Loucy (cell line): ENCODE data around the gene MYO1D.

ENCODE experiments used
- H2AFZ ChIP-seq: fragments of 200-600 bp; sonication (generic); 2 replicates; pipeline ENCODE4 v1.6.0; 2016; ENCODE audit warnings: antibody characterized with exemption, mild to moderate bottlenecking, low read length, moderate library complexity
- H3F3A ChIP-seq: fragments of 200-600 bp; 2 replicates; pipeline ENCODE4 v1.6.0; 2016; ENCODE audit warnings: antibody characterized with exemption, low read depth, mild to moderate bottlenecking
- H3K27me3 ChIP-seq: fragments of 200-600 bp; sonication (generic); 2 replicates; pipeline ENCODE4 v1.6.1; 2014; ENCODE audit warnings: low read length, mild to moderate bottlenecking; ENCODE audit not compliant: insufficient read depth, poor library complexity, severe bottlenecking
- H3K36me3 ChIP-seq: fragments of 200-600 bp; sonication (generic); 2 replicates; pipeline ENCODE4 v1.6.1; 2016; ENCODE audit warnings: low read length; ENCODE audit not compliant: insufficient read depth
- H3K4me1 ChIP-seq: fragments of 200-600 bp; sonication (generic); 2 replicates; pipeline ENCODE4 v1.5.1; 2014; ENCODE audit warnings: low read length, mild to moderate bottlenecking; ENCODE audit not compliant: insufficient read depth, poor library complexity, severe bottlenecking
- H3K4me2 ChIP-seq: fragments of 200-600 bp; sonication (generic); 2 replicates; pipeline ENCODE4 v1.6.0; 2014; ENCODE audit warnings: antibody characterized with exemption, low read length, low read depth, mild to moderate bottlenecking; ENCODE audit not compliant: poor library complexity, severe bottlenecking
- H3K4me3 ChIP-seq: fragments of 200-600 bp; sonication (generic); 2 replicates; pipeline ENCODE4 v1.5.1; 2014; ENCODE audit warnings: low read length, mild to moderate bottlenecking, mixed read lengths; ENCODE audit not compliant: poor library complexity, severe bottlenecking
- H3K79me2 ChIP-seq: fragments of 200-600 bp; sonication (generic); 2 replicates; pipeline ENCODE4 v1.6.1; 2014; ENCODE audit warnings: low read length; ENCODE audit not compliant: insufficient read depth
- H3K9ac ChIP-seq: fragments of 200-600 bp; sonication (generic); 2 replicates; pipeline ENCODE4 v1.6.0; 2014; ENCODE audit warnings: mild to moderate bottlenecking, low read depth, low read length, moderate library complexity; ENCODE audit not compliant: poor library complexity, severe bottlenecking
- H3K9me2 ChIP-seq: fragments of 200-600 bp; sonication (generic); replicated peaks from 2 replicates; pipeline ENCODE4 v1.6.1; 2016; ENCODE audit warnings: low read depth, low read length, mixed read lengths
- H3K9me3 ChIP-seq: fragments of 200-600 bp; sonication (generic); 2 replicates; pipeline ENCODE4 v1.6.1; 2014; ENCODE audit warnings: mild to moderate bottlenecking, antibody characterized with exemption, low read length, low read depth; ENCODE audit not compliant: insufficient read depth
- H4K20me1 ChIP-seq: fragments of 200-600 bp; sonication (generic); 2 replicates; pipeline ENCODE4 v1.6.0; 2014; ENCODE audit warnings: antibody characterized with exemption, low read length, mild to moderate bottlenecking; ENCODE audit not compliant: insufficient read depth, poor library complexity, severe bottlenecking
- EZH2phosphoT487 ChIP-seq: fragments of 200-600 bp; IDR thresholded peaks from 2 replicates; pipeline ENCODE4 v1.6.1; 2018; ENCODE audit warnings: antibody characterized with exemption, mild to moderate bottlenecking, moderate library complexity, borderline replicate concordance
- TF ChIP-seq, protein P1 (sequence below): fragments of 200-600 bp; sonication (generic); conservative IDR thresholded peaks from 2 replicates; pipeline ENCODE4 v1.5.1; 2014; ENCODE audit warnings: mild to moderate bottlenecking, antibody characterized with exemption, low read length

MYO1D gene

GRCh38 chr17:32494621-32495358 lies 382.1 kb downstream of the MYO1D start:
- Histone ChIP-seq H3K4me2 (no peak overlapping the region), H3K9ac (no peak overlapping the region)

DNA sequence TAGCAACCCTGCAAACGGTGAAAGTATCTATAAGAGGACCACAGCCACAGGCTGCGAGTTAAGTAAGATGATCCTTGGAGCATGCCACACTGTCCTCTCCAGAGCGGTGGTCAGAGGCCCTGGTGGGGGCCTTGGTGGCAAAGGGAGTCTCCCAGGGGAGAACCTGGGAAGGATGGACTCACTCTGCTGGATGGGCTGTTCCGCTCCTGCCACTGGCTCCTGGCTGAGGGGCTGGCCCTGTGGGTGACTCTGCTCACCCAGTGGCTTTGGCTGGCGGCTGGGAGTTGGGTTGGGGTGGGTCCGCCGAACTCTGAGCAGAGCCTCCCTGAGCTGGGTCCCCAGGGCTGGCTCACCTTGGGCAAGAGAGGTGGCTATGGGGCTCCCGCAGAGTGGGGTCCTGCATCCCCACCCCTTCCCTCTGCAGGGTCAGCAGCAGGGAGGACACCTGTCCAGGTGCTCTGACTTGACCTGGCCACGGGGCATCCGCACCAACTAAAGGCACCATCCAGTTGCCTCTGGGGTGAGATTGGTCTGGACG lies 382.9 kb downstream of the MYO1D start:
- no peaks in the 10 kb centered on the region for H3K79me2 ChIP-seq
- TF ChIP-seq, protein P1, sequence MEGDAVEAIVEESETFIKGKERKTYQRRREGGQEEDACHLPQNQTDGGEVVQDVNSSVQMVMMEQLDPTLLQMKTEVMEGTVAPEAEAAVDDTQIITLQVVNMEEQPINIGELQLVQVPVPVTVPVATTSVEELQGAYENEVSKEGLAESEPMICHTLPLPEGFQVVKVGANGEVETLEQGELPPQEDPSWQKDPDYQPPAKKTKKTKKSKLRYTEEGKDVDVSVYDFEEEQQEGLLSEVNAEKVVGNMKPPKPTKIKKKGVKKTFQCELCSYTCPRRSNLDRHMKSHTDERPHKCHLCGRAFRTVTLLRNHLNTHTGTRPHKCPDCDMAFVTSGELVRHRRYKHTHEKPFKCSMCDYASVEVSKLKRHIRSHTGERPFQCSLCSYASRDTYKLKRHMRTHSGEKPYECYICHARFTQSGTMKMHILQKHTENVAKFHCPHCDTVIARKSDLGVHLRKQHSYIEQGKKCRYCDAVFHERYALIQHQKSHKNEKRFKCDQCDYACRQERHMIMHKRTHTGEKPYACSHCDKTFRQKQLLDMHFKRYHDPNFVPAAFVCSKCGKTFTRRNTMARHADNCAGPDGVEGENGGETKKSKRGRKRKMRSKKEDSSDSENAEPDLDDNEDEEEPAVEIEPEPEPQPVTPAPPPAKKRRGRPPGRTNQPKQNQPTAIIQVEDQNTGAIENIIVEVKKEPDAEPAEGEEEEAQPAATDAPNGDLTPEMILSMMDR = no peak
- TF ChIP-seq EZH2phosphoT487 = no peak
- H3K4me1 ChIP-seq = no peaks in the 10 kb centered on the region

More at GRCh38 chr17:32494621-32495358, 382.1 kb downstream of the MYO1D start:
- TF ChIP-seq EZH2phosphoT487 = no peak
- TF ChIP-seq, protein P1 = no peak
- H3K36me3 ChIP-seq = no peaks in the 10 kb centered on the region
- no peak overlapping the region for H2AFZ ChIP-seq
- H3K27me3 ChIP-seq = no peaks in the 10 kb centered on the region
- no peaks in the 10 kb centered on the region for H3K9me3 ChIP-seq
- H4K20me1 ChIP-seq = no peaks in the 10 kb centered on the region
- no peaks in the 10 kb centered on the region for H3K9me2 ChIP-seq
- H3K4me1 ChIP-seq = no peaks in the 10 kb centered on the region
- H3F3A ChIP-seq = no peaks in the 10 kb centered on the region
- H3K79me2 ChIP-seq = no peaks in the 10 kb centered on the region
- no peak overlapping the region for H3K4me3 ChIP-seq

DNA sequence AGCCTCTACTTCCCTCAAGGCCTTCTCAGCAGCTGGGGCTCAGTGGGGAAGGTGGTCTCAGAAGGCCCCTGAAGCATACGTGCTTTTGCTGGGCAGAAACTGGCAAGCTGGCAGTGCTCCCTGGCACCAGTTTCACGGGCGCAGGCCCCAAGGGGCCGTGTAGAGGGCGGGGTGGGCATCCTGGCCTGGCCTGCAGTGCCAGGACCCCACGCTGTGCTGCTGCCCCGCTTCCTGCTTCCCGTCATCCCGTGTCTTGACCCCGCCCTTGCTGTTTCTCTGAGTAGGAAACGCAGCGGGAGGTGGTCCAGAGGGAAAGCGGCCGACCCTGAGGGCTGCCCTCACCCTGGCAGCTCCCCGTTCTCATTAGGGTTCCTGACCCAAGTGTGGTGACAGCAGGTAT lies 383.4 kb downstream of the MYO1D start:
- no peaks in the 10 kb centered on the region for H4K20me1 ChIP-seq
- no peaks in the 10 kb centered on the region for H3K4me1 ChIP-seq
- no peaks in the 10 kb centered on the region for H3K27me3 ChIP-seq
- H3K4me2 ChIP-seq = no peak overlapping the region
- no peaks in the 10 kb centered on the region for H3F3A ChIP-seq
- H3K4me3 ChIP-seq = no peak overlapping the region
- H3K79me2 ChIP-seq = no peaks in the 10 kb centered on the region
- no peak overlapping the region for H2AFZ ChIP-seq
- H3K36me3 ChIP-seq = no peaks in the 10 kb centered on the region
- no peaks in the 10 kb centered on the region for H3K9me3 ChIP-seq
- no peak overlapping the region for H3K9ac ChIP-seq
- no peaks in the 10 kb centered on the region for H3K9me2 ChIP-seq
- TF ChIP-seq, protein P1 = no peak
- TF ChIP-seq EZH2phosphoT487 = no peak

More for the DNA sequence above, 382.9 kb downstream of the MYO1D start:
- H3K9me2 ChIP-seq = no peaks in the 10 kb centered on the region
- H3K9me3 ChIP-seq = no peaks in the 10 kb centered on the region
- H3K36me3 ChIP-seq = no peaks in the 10 kb centered on the region
- no peak overlapping the region for H3K4me2 ChIP-seq
- no peaks in the 10 kb centered on the region for H3F3A ChIP-seq
- H4K20me1 ChIP-seq = no peaks in the 10 kb centered on the region
- H3K9ac ChIP-seq = no peak overlapping the region
- no peak overlapping the region for H3K4me3 ChIP-seq
- no peak overlapping the region for H2AFZ ChIP-seq
- H3K27me3 ChIP-seq = no peaks in the 10 kb centered on the region
